Stimulated activated CD8-positive, alpha-beta memory T cell treated with anti-CD3 and anti-CD28 coated beads, Interleukin-15, amount 100 ng/mL, for 48 hours (primary cell): ENCODE data around the gene UGT8.
"Not testable (repeated sequence)": the region's sequence is repeated elsewhere in the genome, so short reads cannot be mapped to it uniquely, and the experiment has no call there.

Experiments
- DNase-seq, 2 donors: peaks; one replicate each; pipeline ENCODE4 v3.0.0-alpha.2; 2020; ENCODE audit warnings: low read depth in 2 of 2

UGT8 gene

GRCh38 chr4:114598191-114599121, at the start of gene UGT8:
Gene UGT8, plus strand, starts transcription at chr4:114598807. Its CDS starts 24,074 bp downstream, at chr4:114622881.
- peak; percentile 23 to 24 for DNase-seq

- no peak for DNase-seq
These were observed 49.0 kb upstream of the UGT8 start for GRCh38 chr4:114549638-114550037.

GRCh38 chr4:114558446-114559020, 40.1 kb upstream of the UGT8 start:
- DNase-seq = no peak

GRCh38 chr4:114561590-114561989, 37.0 kb upstream of the UGT8 start:
- no peak for DNase-seq

GRCh38 chr4:114562176-114562904, 36.3 kb upstream of the UGT8 start:
- DNase-seq = no peak

GRCh38 chr4:114563536-114564315, 34.9 kb upstream of the UGT8 start:
- DNase-seq = no peak

- DNase-seq = no peak
These were observed 21.2 kb upstream of the UGT8 start for GRCh38 chr4:114577386-114577785.

GRCh38 chr4:114582621-114583020, 16.0 kb upstream of the UGT8 start:
- no peak for DNase-seq

- no peak for DNase-seq
These were observed 10.3 kb upstream of the UGT8 start for GRCh38 chr4:114588305-114588704.

GRCh38 chr4:114590360-114590759, 8.2 kb upstream of the UGT8 start:
- DNase-seq = not testable (repeated sequence)

- DNase-seq = no peak
These were observed 5.1 kb upstream of the UGT8 start for GRCh38 chr4:114593526-114593925.

- no peak for DNase-seq
These were observed 3.4 kb upstream of the UGT8 start for GRCh38 chr4:114595207-114595606.

- no peak for DNase-seq
These were observed 2.7 kb upstream of the UGT8 start for GRCh38 chr4:114595921-114596320.

- DNase-seq = no peak
These were observed 1.0 kb upstream of the UGT8 start for GRCh38 chr4:114597410-114598115.

- DNase-seq = no peak
These were observed 760 bp downstream of the UGT8 start for GRCh38 chr4:114599231-114599902.

GRCh38 chr4:114599903-114600552, 1.4 kb downstream of the UGT8 start:
- DNase-seq = no peak

GRCh38 chr4:114600672-114601071, 2.1 kb downstream of the UGT8 start:
- DNase-seq = no peak

GRCh38 chr4:114601304-114602052, 2.9 kb downstream of the UGT8 start:
- no peak for DNase-seq

GRCh38 chr4:114603497-114603896, 4.9 kb downstream of the UGT8 start:
- DNase-seq = no peak
